Erythroblast (primary cell): ENCODE data around the gene CTSF.

ENCODE experiments used
- GATA1 ChIP-seq: IDR thresholded peaks from 2 replicates; pipeline ENCODE4 v1.6.1; 2011; ENCODE audit warnings: low read depth, mild to moderate bottlenecking, control low read depth, low read length, moderate library complexity
- POLR2A ChIP-seq: IDR thresholded peaks from 2 replicates; pipeline ENCODE4 v1.6.1; 2011; ENCODE audit warnings: mild to moderate bottlenecking, low read length

GRCh38 chr11:66570079-66570849, 1.9 kb upstream of the CTSF start:
- TF ChIP-seq POLR2A (no peak), GATA1 (no peak)
